MV-4-11 (cell line): ENCODE data around the gene PAK5.

Experiments
- DNase-seq: peaks from one replicate; lab custom pipeline; 2025; lab: John Stamatoyannopoulos, UW

Gene PAK5

DNA sequence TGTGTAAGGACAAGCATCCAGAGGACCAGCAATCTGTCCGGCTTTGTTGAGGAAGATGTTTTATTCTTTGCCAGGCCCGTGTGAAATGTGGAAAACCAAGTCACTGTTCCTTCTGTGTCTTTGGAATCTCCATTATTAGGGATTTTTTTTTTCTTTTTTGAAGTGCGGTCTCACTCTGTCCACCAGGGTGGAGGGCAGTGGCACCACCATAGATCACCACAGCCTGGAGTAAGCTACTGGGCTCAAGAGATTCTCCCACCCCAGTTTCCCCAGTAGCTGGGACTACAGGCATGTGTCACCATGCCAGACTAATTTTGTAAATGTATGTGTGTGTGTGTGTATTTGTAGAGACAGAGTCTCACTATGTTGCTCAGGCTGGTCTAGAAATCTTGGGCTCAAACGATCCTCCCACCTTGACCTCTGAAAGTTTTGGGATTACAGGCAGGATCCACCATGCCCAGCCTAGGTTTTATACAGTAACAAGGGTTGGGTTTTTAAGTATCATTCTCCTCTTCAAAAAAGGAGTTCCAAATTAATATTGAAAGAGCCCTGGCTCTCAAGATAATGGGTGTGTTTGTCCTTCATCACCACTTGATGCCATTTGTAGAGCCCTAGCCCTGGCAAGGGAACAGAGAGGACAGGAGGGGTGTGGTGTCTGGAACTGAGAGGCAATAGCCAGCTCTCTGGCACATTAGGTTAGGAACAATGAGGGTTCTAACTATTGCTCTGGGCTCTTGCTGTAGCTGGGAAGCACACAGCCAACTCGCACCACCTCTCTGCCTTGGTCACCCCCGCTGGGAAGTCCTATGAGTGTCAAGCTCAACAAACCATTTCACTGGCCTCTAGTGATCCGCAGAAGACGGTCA, 321.3 kb downstream of the PAK5 start:
- no peak for DNase-seq

DNA sequence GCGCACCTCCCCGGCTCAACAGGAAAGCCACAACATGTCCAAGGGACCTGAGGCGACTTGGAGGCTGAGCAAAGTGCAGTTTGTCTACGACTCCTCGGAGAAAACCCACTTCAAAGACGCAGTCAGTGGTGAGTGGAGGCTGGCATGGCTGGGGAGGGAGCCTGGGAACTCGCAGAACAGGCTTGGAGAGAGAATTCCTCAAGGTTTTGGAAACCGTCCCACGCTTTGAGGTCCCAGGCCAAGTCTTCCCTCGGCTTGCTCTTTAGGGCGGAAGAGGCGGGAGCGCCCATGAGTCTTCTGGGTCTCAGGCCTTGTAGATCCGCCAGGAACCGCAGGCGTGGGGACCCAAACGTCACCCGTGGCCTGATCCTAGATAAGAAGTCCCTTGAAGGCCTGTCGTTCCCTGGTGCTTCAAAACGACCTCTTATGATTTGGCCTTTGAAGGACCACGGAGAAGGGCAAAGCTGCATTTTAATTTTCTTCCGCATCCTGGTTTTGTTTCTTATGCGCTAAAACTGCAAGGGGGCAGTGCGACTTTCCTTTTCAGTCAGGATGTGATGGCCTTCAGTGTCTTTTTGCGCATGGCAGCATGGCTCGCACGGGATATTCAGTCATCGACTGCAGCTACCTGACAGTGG, 322.5 kb downstream of the PAK5 start:
- peak; percentile 67 for DNase-seq

DNA sequence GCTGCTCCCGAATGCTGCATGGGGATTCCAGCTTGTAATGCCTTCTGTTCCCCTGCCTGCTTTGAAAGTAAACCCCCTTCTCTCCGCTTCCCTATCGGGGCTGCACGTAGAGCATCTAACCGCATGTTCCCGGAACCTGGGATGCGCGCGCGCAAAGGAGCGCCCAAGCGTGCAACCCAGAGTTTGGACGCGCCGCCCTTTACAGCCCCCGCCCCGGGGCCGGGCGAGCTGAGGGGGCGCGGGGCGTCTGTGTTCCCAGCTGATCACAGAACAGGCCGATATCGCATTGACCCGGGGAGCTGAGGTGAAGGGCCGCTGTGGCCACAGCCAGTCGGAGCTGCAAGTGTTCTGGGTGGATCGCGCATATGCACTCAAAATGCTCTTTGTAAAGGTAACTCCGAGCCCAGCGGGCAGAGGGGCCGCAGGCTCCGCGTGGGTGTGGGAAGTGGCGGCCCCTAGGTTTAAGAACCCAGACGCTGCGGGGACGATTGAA, 323.1 kb downstream of the PAK5 start:
- peak; percentile 42 for DNase-seq

DNA sequence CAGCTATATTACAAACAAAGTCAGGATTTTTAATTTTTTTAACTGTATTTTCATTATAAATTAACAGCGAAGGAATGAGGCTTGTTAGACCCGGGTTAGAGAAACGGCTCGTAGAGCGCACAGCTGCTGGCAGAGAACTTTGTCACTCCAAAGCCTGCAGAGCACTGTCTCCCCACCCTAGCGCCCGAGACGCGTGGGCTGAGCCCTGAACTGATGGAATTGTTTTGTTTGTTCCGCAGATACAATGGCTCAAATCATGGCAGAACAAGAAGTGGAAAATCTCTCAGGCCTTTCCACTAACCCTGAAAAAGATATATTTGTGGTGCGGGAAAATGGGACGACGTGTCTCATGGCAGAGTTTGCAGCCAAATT, 323.7 kb downstream of the PAK5 start:
- no peak for DNase-seq

DNA sequence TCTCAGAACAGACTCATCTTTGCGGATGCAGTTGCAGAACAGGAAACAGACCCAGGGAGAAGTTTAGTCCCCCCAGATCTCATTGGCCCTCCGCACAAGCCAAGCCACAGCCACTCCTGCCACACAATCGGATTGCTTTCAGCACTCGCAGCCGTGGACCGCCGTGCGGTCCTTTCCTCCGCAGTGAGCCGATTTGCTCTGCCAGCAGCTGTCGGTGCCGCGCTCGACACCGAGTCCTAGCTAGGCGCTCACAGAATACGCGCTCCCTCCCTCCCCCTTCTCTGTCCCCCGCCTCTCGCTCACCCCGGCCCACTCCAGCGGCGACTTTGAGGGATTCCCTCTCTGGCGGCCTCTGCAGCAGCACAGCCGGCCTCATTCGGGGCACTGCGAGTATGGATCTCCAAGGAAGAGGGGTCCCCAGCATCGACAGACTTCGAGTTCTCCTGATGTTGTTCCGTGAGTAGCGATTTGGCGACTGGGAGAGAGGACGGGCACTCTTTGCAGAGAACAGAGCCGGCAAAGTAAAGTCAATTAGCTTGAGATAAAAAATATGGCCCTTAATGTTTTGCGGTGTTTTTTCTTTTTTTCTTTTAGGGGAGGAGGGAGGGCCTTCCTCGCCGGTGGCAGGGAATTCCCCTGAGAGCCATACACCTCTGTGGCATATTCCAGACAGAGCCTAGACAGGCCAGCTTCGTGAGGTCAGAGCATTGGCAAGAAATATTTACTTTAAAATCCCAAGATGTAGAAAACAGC, 324.2 kb downstream of the PAK5 start, which contains the start of gene LAMP5:
Gene LAMP5, plus strand, starts transcription at position 130 of the 753 bp plus-strand sequence. Its CDS starts 263 bp downstream, at position 393.
- DNase-seq, result peak; percentile 88

DNA sequence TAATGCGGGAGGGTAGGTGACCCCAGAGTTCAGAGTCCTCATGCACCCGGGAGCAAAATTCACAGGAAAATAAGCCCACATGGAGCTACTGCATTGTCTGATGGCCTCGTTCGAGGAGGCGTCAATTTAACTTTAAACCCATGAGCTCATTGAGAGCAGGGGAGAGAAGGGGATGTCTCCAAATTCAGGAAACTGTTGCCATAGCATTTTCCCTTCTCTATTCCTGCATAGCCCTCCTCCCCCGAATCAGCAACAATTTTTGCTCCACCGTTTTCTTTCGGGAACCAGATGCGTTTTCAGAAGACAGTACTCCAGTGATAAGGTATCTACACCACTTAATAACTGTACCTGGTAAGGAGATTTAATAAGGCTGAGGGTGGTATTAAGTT, 324.8 kb downstream of the PAK5 start:
- peak; percentile 84 for DNase-seq

DNA sequence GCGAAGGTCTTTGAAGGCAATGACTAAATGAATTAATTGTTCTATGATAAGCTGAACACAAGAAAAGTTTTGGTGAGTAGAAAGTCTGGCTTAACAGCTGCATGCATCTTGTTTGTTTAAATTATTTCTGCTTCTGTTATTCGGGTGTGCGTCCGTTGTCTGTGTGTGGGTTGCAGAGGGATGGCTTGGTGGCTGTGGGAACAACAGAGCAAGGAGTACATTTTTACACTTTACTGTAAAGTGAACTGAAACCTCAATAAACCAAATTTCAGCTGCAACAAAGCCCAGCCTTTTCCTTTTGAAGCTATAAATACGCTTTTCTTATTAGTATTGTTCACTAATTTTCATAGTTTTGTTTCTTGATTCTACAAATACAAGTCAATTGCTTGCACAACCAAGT, 328.0 kb downstream of the PAK5 start:
- peak; percentile 77 for DNase-seq

DNA sequence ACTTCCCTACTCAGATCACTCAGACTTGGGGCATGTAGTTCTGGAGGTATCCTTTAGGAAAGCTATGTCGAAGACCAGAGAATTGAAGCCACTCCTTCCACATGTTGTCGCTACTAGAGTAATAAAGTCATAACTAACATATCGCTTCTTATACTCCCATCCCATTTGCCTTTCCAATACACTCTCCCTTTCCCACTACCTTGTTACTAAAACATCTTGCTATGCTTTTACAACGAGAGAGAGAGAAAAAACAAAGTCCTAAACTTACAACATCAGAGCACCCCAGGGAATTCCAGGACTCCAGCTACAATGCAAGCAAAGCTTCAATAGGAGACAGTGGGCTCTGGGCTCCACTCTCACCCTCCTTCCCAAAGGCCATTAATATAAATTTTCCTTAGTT, 329.6 kb downstream of the PAK5 start:
- DNase-seq, result no peak

DNA sequence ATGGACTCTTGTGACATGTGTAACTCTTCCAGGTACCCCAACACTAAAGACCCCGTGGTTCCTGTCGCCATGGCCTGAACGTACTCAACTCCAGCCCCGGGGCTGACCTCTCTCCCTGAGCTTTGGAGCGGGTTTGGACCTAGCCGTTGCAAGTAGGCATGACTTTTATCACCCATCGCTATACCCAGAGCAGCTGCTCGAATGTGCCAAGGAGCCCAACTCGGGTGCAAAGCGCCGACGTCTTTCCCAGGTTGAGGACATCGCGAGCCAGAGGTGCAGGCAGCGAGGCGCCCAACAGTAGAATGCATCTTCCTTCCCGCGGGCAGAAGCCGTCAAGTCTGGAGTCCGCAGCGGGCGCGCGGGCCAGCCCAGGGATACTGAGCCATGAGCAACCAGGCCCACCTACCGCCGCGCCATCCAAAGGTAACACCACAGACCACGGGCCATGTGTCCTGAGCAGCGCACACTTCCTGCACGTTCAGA, 330.1 kb downstream of the PAK5 start:
- DNase-seq, result no peak

DNA sequence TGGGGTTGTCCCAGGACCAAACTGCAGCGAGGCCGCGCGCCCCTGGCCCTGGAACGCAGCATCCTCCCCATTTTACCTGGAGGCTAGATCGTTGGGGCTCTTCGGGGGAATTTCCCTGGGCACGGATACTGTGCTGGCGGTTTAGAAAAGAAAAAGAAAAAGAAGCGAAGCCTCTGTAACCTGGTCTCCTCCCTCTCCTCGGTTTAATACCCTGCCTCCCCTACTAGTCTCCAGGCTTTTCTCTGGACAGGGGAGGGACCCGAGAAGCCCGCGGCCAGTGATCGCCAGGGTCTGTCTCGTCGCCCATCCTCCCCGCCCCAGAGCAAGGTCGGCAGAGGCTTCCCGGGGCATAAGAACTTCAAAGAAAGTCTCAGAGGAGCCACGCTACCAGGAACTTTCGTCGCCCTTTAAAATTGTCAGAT, 330.6 kb downstream of the PAK5 start:
- DNase-seq, result peak; percentile 42

DNA sequence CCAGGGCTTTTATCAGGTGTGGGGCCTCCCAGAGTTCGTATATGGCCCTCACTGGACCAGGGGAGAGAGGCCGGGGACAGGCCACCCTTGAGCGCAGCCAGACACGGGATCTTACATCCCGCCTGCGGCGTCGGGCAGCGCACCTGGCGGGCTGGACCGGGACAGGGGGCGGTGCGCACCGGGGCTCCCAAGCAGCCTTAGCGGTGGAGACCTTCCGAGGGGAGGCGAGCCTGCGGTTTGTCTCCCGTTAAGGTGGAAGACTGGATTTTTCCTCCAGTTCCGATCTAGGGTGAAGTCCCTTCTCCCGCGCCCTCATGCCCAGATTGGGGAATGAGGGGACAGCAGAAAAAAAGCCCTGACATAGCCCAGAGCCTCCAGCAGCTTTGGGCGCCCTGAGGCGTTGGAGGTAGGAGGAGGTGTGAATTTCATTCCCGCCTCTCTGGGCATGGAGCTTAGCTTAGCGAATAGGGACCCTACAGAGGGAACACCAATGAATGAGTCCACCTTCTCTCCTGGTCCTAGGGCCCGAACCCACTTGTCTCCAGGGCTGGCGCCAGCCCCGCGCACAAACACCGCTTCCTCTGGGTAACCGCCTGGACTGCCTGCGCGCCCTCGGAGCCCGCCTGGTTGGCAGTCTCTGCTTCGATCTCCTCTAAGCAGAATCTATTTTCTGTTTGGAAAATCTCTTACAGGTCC, 331.2 kb downstream of the PAK5 start:
- DNase-seq, result peak; percentile 53

DNA sequence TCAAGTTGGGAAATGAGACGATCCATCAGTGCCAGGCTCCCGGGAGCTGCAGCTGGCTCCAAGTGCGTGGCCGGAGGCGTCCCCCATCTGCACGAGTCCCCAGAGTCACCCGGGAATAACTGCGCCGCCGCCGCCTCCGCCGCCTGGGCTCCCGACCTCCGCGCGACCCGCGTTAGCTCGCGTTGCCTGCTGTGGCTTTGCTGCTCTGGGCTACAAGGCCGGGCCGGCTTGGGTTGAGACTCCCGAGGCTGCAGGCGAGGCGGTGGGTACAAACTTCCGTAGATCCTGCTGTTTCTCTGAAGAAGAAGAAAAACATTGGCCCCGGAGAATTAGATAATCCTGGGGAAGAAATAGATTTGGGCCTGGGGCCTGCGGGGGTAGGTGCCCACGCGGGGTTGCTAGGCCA, 331.9 kb downstream of the PAK5 start:
- DNase-seq, result no peak

DNA sequence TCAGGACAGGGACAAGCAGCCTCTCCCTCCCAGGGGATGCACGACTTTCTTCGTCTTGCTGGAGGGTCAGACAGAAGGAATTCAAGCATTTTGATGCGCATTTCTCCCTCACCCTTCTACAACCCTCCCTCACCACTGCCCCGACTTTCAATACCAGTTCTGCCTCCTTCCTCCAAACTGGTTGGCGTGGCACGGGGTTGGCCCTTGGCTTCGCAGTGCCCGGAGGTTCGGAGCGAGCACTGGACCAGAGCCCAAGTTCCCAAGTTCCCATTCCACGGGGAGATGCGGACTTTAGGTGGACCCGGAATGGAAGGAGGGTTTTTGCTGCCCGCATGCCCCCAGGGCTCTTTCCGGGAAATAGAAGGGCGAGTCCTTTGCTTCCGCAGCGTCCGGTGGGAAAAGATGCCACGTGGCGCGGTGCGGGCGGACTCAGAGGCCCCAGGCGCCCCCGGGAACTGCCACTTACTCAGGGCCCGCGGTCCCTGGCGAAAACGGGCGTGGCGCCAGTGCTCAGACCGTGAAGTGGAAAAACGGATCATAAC, 332.5 kb downstream of the PAK5 start:
- peak; percentile 71 for DNase-seq

DNA sequence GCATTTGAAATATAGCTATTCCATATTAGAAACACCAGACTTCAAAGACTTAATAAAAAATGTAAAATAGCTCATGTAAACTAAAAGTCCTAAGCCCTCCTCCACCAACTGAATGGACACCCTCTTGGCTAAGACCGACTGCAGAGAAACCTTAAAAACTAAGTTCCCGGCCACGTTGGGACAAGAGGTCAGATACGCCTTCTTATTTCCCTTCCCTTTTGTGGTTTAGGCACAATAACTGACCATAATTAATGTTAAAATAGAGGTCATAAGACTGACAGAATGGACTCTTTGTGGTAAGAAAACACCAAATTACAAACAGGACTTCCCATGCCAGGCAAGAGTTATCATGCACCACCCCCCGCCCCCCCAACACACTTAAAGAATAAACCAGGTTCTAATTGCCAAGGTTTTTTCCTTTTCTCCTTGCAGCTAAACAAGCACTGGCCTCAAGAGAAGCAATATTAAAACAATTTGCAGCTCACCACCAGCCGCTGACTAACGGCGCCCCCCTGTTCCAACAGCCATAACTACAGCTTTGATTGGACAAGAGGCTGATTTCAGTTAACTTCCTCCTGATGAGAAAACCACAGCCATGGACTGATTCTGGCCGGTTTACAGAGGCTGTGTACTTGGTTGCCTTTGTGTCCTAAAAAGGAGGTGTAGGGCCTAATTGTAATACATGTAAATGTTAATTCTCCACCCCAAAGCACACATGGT, 335.2 kb downstream of the PAK5 start:
- DNase-seq, result peak; percentile 95

DNA sequence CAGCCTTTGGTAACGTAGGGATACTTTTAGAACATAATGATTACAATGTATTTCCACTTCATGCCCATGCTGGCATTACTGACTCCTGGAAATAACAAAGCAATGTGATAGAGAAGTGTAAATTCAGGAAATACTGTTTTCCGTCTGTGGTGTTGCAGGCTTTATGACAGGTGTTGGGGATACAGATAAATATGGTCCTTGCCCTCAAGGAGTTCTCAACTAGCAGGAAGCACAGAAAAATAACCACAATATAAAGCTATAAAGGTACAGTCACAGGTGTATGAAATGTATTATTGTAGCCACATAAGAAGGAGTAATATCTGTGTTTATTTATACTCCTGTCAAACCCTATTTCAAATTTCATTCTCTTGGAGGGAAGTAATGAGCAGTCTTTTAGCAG, 337.4 kb downstream of the PAK5 start:
- no peak for DNase-seq

DNA sequence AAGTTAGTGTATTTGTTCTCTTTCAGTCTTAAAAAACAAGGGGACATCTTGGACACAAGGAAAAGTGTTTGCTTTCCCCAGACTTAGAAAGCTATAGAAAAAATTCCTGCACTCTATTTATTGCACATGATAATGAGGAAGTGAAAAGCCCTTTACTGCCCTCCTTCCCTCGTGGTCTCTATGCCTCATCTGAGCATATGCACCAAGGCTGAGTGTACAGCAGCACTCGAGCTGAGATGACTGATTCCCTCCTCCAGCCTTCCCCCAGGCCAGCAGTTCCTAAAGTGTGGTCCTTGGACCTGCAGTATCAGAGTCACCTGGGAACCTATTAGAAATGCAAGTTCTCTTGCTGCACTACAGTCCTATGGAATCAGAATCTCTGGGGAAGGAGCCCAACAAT, 338.8 kb downstream of the PAK5 start:
- peak; percentile 93 for DNase-seq

DNA sequence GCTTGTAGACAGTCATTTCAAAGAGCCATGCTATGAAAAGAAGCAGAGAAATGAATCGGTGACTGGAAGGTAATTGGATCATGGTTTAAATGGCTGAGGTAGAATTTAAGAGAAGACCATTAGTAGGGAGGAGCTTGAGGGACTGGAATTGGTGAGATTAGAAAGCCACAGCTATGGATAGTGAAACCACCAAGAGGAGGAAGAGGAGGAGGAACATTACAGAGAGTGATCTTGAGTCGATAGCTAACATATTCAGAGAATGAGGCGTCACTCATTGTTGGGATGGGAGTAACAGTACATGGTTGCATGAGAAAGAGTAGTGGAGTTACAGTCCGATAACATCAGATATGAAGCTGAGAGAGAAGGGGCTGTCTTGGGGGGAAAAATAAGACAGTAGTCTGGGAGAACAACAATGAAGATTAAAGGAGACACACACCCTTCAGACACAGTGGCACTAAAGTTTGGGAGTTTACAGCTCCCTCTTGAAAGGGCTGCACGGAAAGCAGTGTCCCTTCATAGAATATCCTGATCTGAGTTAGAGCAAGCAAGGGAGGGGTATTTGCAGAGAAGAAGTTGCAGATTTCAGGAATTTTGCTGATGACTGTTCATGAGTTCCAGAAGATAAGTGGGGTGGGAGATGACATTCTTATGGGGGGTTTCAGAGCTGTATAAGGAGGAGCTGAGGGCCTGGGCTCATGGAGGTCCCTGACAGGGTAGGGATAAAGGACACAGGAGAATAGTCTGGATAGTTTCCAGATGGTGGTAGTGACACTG, 339.6 kb downstream of the PAK5 start:
- DNase-seq, result peak; percentile 86

DNA sequence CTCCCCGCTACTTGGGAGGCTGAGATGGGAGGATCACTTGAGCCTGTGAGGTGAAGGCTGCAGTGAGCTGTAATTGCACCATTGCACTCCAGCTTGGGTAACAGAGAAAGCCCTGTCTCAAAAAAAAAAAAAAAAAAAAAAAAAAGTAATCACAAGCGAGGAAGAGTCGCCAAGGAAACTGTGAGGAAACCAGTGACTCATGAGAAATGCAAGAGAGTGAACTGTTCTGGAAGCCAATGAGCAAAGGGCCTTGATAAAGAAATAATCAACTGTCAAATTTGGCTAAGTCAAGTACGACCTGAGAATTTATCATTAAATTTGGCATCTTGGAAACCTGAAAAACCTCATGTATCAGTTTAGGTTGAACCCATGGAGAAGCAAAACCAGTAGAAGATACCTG, 340.6 kb downstream of the PAK5 start:
- peak; percentile 90 for DNase-seq

DNA sequence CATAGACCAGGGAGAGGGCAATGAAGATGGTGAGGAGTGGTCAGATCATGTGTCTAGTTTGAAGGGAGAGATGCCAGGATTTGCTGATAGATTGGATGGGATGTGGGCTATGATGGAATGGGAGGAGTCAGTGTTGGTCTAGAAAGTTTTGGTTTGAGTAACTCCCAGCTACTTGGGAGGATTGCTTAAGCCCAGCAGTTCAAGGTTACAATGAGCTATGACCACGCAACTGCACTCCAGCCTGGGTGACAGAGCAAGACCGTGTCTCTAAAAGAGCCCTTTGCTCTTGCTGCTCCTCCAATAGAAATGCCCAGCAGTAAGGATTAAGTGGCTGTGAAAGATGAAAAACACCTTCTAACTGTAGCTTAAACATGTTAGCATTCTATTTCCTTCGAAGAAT, 342.7 kb downstream of the PAK5 start:
- peak; percentile 89 for DNase-seq

DNA sequence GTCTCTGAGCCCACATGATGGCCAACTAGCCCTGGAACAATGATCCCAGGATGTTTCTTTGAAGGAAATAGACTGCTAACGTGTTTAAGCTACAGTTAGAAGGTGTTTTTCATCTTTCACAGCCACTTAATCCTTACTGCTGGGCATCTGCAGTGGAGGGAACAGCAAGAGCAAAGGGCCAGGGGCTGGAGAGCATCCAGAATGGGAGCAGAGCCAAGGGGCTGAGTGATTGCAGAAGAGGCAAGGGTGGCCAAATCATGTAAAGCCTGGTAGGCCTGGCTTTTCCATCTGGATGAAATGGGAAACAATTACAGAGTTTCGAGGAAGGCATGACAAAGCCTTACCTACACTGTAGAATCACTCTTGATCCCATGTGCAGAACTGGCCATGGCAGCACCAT, 343.2 kb downstream of the PAK5 start:
- no peak for DNase-seq
